ENCODE data around the gene CRISPLD2. TPM values are rescaled to one million over a fixed set of nuclear protein-coding genes. Genes with fewer than 3 reads are reported as not detected.
A peak's percentile ranks its signal among the peaks of the same experiment; 100 is the strongest.

The CRISPLD2 gene
- total RNA-seq, 1 donor from 2014 or later, result 3.3 TPM

DNA sequence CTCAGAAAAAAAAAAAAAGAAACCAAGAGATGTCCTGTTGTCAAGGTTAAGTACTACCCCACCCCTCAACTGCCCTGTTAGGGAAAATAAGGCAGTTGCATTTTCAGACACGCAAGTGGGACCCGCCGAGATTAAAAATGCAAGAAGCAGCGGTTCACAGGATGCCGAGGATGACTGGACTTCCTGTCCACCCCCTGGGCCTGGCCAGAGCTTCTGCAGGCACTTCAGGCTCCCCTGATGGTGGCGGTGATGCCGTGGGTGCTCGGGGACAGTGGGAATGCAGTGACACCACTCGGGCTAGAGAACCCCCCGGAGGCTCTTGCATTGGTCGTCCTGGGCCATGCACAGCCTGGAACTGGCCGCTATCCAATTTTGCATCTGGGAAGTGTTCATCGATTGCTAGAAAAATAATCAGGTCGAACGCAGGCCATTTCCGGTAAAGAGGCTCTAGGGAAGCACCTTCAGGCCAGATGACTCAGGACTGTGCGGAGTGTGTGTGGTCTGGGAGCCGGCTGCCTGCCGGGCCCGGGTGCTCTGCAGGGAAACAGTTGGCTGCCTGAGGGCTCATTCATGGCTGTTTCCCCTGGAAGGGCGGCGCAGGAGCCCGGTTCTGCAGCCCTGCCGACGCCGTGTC lies 13.4 kb upstream of the CRISPLD2 start:
- H3K36me3 Mint-ChIP-seq (ENCODE audit: unreplicated experiment), result no peaks in the 10 kb centered on the region
- DNase-seq (ENCODE audit: extremely low spot score, unreplicated experiment), result peak; percentile 87
- peaks cover 15% of the 10 kb centered on the region for H3K4me1 Mint-ChIP-seq (ENCODE audit: unreplicated experiment)
- H3K9me3 Mint-ChIP-seq (ENCODE audit: unreplicated experiment), result no peaks in the 10 kb centered on the region
- peak overlapping the region; percentile 82 for H3K27ac Mint-ChIP-seq (ENCODE audit: unreplicated experiment)
- peak overlapping the region; percentile 60 for H3K4me3 Mint-ChIP-seq (ENCODE audit: unreplicated experiment)
- no peaks in the 10 kb centered on the region for H3K27me3 Mint-ChIP-seq (ENCODE audit: unreplicated experiment)
- TF ChIP-seq, protein P1, sequence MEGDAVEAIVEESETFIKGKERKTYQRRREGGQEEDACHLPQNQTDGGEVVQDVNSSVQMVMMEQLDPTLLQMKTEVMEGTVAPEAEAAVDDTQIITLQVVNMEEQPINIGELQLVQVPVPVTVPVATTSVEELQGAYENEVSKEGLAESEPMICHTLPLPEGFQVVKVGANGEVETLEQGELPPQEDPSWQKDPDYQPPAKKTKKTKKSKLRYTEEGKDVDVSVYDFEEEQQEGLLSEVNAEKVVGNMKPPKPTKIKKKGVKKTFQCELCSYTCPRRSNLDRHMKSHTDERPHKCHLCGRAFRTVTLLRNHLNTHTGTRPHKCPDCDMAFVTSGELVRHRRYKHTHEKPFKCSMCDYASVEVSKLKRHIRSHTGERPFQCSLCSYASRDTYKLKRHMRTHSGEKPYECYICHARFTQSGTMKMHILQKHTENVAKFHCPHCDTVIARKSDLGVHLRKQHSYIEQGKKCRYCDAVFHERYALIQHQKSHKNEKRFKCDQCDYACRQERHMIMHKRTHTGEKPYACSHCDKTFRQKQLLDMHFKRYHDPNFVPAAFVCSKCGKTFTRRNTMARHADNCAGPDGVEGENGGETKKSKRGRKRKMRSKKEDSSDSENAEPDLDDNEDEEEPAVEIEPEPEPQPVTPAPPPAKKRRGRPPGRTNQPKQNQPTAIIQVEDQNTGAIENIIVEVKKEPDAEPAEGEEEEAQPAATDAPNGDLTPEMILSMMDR (IDR thresholded peaks at IDR 0.05), result no peak

DNA sequence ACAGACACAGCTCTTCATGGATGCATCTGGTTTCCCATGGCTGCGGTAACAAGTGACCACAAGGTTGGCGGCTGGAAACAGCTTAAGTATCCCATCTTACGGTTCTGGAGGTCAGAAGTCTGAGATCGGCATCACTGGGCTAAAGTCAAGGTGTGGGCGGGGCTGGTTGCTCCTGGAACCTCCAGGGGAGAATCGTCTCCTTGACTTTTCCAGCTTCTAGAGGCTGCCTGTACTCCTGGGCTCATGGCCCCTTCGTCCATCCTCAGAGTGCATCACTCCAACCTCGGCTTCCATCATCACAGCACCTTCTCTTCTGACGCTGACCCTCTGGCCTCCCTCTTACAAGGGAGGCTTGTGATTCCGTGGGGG lies 12.9 kb upstream of the CRISPLD2 start:
- H3K27me3 Mint-ChIP-seq (ENCODE audit: unreplicated experiment), result no peaks in the 10 kb centered on the region
- H3K27ac Mint-ChIP-seq (ENCODE audit: unreplicated experiment), result peak overlapping the region; percentile 82
- DNase-seq (ENCODE audit: extremely low spot score, unreplicated experiment), result no peak
- TF ChIP-seq, protein P1 (IDR thresholded peaks at IDR 0.05), result no peak
- no peaks in the 10 kb centered on the region for H3K9me3 Mint-ChIP-seq (ENCODE audit: unreplicated experiment)
- H3K4me1 Mint-ChIP-seq (ENCODE audit: unreplicated experiment), result peaks cover 15% of the 10 kb centered on the region
- peak overlapping the region; percentile 60 for H3K4me3 Mint-ChIP-seq (ENCODE audit: unreplicated experiment)
- no peaks in the 10 kb centered on the region for H3K36me3 Mint-ChIP-seq (ENCODE audit: unreplicated experiment)

DNA sequence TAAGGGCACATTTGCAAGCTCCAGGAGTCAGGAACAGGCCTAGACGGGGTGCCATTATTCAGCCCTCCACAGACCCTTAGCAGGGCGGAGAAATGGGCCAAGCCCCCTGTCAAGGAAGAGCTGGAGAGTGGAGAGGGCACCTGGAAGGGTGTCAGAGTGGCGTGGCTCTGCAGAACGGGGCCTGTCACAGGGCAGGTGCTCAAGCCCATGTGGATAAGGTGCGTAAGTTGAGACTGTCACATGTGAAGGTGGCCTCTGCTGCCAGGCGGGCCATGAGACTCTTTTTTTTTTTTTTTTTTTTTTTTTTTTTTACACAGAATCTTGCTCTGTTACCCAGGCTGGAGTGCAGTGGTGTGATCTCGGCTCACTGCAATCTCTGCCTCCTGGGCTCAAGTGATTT lies 12.0 kb upstream of the CRISPLD2 start:
- Mint-ChIP-seq H3K4me3 (ENCODE audit: unreplicated experiment) (no peak overlapping the region), H3K4me1 (ENCODE audit: unreplicated experiment) (peaks cover 15% of the 10 kb centered on the region), H3K27me3 (ENCODE audit: unreplicated experiment) (peaks cover 6% of the 10 kb centered on the region), H3K9me3 (ENCODE audit: unreplicated experiment) (no peaks in the 10 kb centered on the region), H3K36me3 (ENCODE audit: unreplicated experiment) (no peaks in the 10 kb centered on the region), H3K27ac (ENCODE audit: unreplicated experiment) (no peak overlapping the region)
- TF ChIP-seq, protein P1 (IDR thresholded peaks at IDR 0.05), result no peak
- DNase-seq (ENCODE audit: extremely low spot score, unreplicated experiment), result no peak

DNA sequence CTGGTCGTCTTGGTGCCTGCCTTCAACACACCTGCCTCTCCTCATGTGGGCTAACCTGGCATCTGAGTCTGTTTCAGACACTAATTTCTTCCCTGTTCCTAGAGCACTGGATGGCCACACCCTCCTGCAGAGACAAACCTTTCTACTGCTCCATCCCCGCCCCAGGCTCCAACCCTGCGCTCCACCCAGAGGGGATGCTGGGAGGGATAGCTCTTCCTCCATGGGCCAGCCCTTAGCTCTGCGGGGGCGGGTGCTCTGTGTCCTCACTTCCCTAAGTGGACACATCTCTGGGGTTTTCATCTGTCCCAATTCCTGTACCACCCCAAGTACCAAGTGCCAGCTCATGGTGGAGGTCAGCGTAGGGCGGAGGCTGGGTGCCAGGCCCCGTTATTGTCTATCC lies 11.0 kb upstream of the CRISPLD2 start:
- H3K36me3 Mint-ChIP-seq (ENCODE audit: unreplicated experiment), result no peaks in the 10 kb centered on the region
- no peak overlapping the region for H3K4me3 Mint-ChIP-seq (ENCODE audit: unreplicated experiment)
- TF ChIP-seq, protein P1 (IDR thresholded peaks at IDR 0.05), result no peak
- H3K4me1 Mint-ChIP-seq (ENCODE audit: unreplicated experiment), result peaks cover 15% of the 10 kb centered on the region
- H3K9me3 Mint-ChIP-seq (ENCODE audit: unreplicated experiment), result no peaks in the 10 kb centered on the region
- DNase-seq (ENCODE audit: extremely low spot score, unreplicated experiment), result no peak
- H3K27ac Mint-ChIP-seq (ENCODE audit: unreplicated experiment), result no peak overlapping the region
- H3K27me3 Mint-ChIP-seq (ENCODE audit: unreplicated experiment), result peaks cover 17% of the 10 kb centered on the region

DNA sequence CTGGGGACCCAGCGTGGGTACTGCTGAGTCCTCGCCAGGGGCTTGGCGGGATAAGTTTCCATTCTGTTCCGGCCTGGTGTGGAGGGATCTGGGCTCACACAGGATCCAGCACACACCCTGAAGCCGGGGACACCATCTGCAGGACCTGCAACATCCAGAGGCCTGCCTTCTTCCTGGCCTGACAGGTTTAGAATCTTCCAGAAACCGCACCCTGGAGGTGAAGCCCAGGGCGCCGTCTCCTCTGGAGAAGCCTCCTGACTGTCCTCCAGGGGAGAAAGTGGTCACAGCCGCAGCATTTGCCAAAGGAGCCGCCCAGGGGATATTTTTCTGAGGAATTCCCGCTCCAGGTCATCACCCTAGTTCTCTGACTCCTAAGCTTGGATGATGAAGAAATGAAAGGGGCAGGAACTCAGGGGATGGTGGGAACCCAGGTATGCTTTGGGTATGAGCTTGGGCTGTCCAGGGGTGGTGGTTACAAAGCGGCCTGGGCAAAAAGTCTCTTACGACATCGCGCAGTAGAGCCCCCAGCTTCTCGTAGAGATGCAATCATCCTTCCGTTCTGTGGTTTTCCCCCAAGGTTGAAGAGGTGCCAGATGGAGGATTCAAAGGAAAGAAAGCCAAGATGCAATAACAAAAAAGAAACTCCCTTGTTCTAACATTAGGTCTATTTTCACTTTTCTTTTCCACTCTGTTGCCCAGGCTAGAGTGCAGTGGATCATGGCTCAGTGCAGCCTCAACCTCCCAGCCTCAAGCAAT lies 9.1 kb upstream of the CRISPLD2 start:
- Mint-ChIP-seq H3K27ac (ENCODE audit: unreplicated experiment) (no peak overlapping the region), H3K4me1 (ENCODE audit: unreplicated experiment) (peaks cover 14% of the 10 kb centered on the region), H3K4me3 (ENCODE audit: unreplicated experiment) (no peak overlapping the region)

More for the DNA sequence above, 9.1 kb upstream of the CRISPLD2 start:
- peaks cover 23% of the 10 kb centered on the region for H3K27me3 Mint-ChIP-seq (ENCODE audit: unreplicated experiment)
- H3K9me3 Mint-ChIP-seq (ENCODE audit: unreplicated experiment), result no peaks in the 10 kb centered on the region
- no peaks in the 10 kb centered on the region for H3K36me3 Mint-ChIP-seq (ENCODE audit: unreplicated experiment)
- no peak for DNase-seq (ENCODE audit: extremely low spot score, unreplicated experiment)
- TF ChIP-seq, protein P1 (IDR thresholded peaks at IDR 0.05), result no peak

Data from osteocyte (in vitro differentiated cells).